ENCODE measurements around the gene C1orf53.
"Not testable (repeated sequence)": the region's sequence is repeated elsewhere in the genome, so short reads cannot be mapped to it uniquely, and the experiment has no call there.

DNA sequence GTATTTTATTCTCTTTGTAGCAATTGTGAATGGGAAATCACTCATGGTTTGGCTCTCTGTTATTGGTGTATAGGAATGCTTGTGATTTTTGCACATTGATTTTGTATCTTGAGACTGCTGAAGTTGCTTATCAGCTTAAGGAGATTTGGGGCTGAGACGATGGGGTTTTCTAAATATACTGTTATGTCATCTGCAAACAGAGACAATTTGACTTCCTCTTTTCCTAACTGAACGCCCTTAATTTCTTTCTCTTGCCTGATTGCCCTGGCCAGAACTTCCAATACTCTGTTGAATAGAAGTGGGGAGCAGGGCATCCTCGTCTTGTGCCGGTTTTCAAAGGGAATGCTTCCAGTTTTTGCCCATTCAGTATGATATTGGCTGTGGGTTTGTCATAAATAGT is 22.0 kb upstream of the C1orf53 start:
- not testable (repeated sequence) for TF ChIP-seq POLR2A (IDR thresholded peaks at IDR 0.05; ENCODE audit: low read length); GATA1 (IDR thresholded peaks at IDR 0.05; ENCODE audit: low read depth, low read length)

All from erythroblast (primary cell).